Measurements from ENCODE around the gene BHLHE40. TPM values are rescaled to one million over a fixed set of nuclear protein-coding genes. Genes with fewer than 3 reads are reported as not detected.

The BHLHE40 gene
- total and polyA plus RNA-seq, 2 of the 13 experiments (the other 11 are each of a cell fraction or from before 2014, with no cell fraction given) = 1.8 to 51.0 TPM

DNA sequence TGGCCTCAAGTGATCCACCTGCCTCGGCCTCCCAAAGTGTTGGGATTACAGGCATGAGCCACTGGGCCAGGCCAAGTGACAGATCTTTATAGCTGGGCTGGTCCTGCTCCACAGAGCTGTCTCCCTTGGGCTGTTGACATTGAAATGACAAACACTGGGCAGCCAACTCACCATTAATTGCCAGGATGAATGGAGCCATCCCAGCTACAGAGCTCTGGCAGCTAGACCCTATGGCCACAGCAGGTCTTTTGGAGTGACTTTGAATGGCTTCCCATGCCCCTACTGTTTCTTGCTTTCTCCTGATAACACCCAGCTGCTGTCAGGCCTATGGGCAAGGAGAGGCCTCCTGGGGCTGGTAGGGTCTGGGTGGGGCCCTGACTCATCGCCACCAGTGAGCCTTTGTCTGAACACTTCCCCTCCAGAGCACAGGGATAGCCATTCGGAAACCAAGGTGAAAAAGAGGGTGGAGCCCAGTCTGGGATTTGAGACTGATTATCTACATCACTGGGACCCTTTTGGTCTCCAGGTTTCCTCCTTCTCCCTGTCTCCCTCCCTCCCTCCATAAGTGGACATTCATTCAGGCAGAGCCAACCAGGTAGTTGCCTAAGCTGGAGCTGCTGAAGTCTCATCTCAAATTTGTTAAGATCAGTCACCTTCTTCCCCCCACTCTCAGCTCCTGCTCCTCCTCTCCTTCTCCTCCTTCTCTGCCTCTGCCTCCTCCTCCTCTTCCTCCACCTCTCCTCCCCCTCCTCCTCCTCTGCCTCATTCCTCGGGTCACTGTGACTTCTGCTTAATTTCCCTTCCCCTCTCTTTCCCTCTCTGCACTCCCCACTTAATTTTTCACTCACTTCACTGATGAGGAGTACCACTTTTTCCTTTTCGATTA is 34.0 kb downstream of the BHLHE40 start (continued):
- no peak for TF ChIP-seq SOX6 (IDR thresholded peaks at IDR 0.05)
- no peak for TF ChIP-seq SOX6 (CRISPR knock-in tag; IDR thresholded peaks at IDR 0.05)
- TF ChIP-seq, protein P1, sequence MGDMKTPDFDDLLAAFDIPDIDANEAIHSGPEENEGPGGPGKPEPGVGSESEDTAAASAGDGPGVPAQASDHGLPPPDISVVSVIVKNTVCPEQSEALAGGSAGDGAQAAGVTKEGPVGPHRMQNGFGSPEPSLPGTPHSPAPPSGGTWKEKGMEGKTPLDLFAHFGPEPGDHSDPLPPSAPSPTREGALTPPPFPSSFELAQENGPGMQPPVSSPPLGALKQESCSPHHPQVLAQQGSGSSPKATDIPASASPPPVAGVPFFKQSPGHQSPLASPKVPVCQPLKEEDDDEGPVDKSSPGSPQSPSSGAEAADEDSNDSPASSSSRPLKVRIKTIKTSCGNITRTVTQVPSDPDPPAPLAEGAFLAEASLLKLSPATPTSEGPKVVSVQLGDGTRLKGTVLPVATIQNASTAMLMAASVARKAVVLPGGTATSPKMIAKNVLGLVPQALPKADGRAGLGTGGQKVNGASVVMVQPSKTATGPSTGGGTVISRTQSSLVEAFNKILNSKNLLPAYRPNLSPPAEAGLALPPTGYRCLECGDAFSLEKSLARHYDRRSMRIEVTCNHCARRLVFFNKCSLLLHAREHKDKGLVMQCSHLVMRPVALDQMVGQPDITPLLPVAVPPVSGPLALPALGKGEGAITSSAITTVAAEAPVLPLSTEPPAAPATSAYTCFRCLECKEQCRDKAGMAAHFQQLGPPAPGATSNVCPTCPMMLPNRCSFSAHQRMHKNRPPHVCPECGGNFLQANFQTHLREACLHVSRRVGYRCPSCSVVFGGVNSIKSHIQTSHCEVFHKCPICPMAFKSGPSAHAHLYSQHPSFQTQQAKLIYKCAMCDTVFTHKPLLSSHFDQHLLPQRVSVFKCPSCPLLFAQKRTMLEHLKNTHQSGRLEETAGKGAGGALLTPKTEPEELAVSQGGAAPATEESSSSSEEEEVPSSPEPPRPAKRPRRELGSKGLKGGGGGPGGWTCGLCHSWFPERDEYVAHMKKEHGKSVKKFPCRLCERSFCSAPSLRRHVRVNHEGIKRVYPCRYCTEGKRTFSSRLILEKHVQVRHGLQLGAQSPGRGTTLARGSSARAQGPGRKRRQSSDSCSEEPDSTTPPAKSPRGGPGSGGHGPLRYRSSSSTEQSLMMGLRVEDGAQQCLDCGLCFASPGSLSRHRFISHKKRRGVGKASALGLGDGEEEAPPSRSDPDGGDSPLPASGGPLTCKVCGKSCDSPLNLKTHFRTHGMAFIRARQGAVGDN (CRISPR knock-in tag; IDR thresholded peaks at IDR 0.05) = peak; percentile 20
- TF ChIP-seq ZFP90 (CRISPR knock-in tag; IDR thresholded peaks at IDR 0.05; ENCODE audit: borderline replicate concordance) = no peak
- TF ChIP-seq, protein P2, sequence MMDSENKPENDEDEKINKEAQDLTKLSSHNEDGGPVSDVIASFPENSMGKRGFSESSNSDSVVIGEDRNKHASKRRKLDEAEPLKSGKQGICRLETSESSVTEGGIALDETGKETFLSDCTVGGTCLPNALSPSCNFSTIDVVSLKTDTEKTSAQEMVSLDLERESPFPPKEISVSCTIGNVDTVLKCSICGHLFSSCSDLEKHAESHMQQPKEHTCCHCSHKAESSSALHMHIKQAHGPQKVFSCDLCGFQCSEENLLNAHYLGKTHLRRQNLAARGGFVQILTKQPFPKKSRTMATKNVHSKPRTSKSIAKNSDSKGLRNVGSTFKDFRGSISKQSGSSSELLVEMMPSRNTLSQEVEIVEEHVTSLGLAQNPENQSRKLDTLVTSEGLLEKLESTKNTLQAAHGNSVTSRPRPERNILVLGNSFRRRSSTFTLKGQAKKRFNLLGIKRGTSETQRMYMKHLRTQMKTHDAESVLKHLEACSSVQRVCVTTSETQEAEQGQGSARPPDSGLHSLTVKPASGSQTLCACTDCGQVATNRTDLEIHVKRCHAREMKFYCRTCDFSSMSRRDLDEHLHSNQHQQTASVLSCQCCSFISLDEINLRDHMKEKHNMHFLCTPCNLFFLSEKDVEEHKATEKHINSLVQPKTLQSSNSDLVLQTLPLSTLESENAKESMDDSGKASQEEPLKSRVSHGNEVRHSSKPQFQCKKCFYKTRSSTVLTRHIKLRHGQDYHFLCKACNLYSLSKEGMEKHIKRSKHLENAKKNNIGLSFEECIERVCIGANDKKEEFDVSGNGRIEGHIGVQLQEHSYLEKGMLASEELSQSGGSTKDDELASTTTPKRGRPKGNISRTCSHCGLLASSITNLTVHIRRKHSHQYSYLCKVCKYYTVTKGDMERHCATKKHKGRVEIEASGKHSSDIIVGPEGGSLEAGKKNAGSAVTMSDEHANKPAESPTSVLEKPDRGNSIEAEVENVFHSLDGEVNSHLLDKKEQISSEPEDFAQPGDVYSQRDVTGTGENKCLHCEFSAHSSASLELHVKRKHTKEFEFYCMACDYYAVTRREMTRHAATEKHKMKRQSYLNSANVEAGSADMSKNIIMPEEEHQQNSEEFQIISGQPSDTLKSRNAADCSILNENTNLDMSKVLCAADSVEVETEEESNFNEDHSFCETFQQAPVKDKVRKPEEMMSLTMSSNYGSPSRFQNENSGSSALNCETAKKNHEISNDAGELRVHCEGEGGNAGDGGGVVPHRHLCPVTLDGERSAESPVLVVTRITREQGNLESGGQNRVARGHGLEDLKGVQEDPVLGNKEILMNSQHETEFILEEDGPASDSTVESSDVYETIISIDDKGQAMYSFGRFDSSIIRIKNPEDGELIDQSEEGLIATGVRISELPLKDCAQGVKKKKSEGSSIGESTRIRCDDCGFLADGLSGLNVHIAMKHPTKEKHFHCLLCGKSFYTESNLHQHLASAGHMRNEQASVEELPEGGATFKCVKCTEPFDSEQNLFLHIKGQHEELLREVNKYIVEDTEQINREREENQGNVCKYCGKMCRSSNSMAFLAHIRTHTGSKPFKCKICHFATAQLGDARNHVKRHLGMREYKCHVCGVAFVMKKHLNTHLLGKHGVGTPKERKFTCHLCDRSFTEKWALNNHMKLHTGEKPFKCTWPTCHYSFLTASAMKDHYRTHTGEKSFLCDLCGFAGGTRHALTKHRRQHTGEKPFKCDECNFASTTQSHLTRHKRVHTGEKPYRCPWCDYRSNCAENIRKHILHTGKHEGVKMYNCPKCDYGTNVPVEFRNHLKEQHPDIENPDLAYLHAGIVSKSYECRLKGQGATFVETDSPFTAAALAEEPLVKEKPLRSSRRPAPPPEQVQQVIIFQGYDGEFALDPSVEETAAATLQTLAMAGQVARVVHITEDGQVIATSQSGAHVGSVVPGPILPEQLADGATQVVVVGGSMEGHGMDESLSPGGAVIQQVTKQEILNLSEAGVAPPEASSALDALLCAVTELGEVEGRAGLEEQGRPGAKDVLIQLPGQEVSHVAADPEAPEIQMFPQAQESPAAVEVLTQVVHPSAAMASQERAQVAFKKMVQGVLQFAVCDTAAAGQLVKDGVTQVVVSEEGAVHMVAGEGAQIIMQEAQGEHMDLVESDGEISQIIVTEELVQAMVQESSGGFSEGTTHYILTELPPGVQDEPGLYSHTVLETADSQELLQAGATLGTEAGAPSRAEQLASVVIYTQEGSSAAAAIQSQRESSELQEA (CRISPR knock-in tag; IDR thresholded peaks at IDR 0.05; ENCODE audit: not compliant biosample characterization) = no peak
- TF ChIP-seq, protein P3, sequence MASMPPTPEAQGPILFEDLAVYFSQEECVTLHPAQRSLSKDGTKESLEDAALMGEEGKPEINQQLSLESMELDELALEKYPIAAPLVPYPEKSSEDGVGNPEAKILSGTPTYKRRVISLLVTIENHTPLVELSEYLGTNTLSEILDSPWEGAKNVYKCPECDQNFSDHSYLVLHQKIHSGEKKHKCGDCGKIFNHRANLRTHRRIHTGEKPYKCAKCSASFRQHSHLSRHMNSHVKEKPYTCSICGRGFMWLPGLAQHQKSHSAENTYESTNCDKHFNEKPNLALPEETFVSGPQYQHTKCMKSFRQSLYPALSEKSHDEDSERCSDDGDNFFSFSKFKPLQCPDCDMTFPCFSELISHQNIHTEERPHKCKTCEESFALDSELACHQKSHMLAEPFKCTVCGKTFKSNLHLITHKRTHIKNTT (CRISPR knock-in tag; IDR thresholded peaks at IDR 0.05) = no peak
- peak; percentile 59 for TF ChIP-seq FOSL2 (CRISPR knock-in tag; IDR thresholded peaks at IDR 0.05)
